ENCODE results near the gene BOK. TPM values are rescaled to one million over a fixed set of nuclear protein-coding genes. Genes with fewer than 3 reads are reported as not detected.

Gene BOK
- total and polyA plus RNA-seq, 2 of the 13 experiments (the other 11 are each of a cell fraction or from before 2014, with no cell fraction given) = 35.5 to 39.2 TPM

DNA sequence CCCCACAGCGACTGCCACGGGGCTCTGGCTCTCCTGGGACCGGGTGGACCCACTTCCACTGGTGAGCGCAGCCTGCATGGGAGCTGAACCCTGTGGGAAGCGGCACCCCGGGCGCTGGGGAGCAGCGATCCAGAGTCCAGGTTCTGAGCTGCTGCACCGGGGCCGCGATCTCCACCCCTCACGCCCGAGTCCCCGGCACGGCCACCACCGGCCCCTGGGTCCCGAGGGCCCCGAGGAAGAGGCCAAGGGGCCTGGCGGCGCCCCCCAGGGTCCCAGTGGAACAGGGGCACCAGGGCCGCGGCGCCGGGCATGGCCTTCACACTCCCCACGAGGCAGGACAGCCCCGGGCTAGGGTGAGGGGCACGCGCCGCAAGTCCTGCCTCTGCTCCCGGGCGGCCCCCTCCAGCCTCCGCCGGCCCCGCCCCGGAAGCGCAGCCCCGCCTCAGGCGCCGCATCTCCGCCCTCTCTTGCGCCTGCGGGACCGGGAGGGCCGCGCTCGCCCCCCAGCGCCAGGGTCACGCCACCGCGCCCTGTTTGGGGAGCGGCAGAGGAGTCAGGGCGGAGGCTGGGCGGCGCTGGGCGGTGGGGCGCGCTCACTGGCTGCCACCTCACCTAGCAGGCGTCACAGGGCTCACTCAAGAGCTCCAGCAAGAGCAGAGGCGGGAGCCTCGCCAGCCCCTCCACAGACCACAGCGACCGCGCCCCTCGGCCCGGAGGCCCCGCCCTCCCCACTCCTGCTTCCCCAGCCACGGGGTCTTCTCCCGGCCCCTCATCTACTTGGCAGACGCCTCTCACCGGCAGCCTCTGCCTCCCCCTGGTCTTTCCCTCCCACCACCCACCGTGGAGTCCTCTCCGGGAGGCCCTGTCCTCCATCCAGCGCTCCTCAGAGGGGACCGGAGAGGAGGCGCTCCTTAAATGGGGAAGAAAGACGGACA is 51.6 kb downstream of the BOK start (continued):
- TF ChIP-seq, protein P1, sequence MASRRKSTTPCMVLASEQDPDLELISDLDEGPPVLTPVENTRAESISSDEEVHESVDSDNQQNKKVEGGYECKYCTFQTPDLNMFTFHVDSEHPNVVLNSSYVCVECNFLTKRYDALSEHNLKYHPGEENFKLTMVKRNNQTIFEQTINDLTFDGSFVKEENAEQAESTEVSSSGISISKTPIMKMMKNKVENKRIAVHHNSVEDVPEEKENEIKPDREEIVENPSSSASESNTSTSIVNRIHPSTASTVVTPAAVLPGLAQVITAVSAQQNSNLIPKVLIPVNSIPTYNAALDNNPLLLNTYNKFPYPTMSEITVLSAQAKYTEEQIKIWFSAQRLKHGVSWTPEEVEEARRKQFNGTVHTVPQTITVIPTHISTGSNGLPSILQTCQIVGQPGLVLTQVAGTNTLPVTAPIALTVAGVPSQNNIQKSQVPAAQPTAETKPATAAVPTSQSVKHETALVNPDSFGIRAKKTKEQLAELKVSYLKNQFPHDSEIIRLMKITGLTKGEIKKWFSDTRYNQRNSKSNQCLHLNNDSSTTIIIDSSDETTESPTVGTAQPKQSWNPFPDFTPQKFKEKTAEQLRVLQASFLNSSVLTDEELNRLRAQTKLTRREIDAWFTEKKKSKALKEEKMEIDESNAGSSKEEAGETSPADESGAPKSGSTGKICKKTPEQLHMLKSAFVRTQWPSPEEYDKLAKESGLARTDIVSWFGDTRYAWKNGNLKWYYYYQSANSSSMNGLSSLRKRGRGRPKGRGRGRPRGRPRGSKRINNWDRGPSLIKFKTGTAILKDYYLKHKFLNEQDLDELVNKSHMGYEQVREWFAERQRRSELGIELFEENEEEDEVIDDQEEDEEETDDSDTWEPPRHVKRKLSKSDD (CRISPR knock-in tag; IDR thresholded peaks at IDR 0.05; ENCODE audit: low read depth) = no peak
- TF ChIP-seq HOXA5 (CRISPR knock-in tag; IDR thresholded peaks at IDR 0.05) (peak; percentile 83), CBX2 (IDR thresholded peaks at IDR 0.05; ENCODE audit: low read depth, low read length) (no peak), CBX2 (CRISPR knock-in tag; IDR thresholded peaks at IDR 0.05; ENCODE audit: low read depth) (no peak), ZMYM4 (CRISPR knock-in tag; IDR thresholded peaks at IDR 0.05) (peak; percentile 91), MEF2D (CRISPR knock-in tag; IDR thresholded peaks at IDR 0.05) (no peak), ZFP90 (CRISPR knock-in tag; IDR thresholded peaks at IDR 0.05; ENCODE audit: borderline replicate concordance) (peak; percentile 73; the same call in 1 of the 2 replicates), ZNF235 (CRISPR knock-in tag; IDR thresholded peaks at IDR 0.05; ENCODE audit: borderline replicate concordance) (peak; percentile 56; the same call in 1 of the 2 replicates), KDM2A (CRISPR knock-in tag; IDR thresholded peaks at IDR 0.05; ENCODE audit: borderline replicate concordance, low read depth) (peak; percentile 92), ZNF530 (CRISPR knock-in tag; IDR thresholded peaks at IDR 0.05; ENCODE audit: low read depth) (no peak)
- TF ChIP-seq, protein P2, sequence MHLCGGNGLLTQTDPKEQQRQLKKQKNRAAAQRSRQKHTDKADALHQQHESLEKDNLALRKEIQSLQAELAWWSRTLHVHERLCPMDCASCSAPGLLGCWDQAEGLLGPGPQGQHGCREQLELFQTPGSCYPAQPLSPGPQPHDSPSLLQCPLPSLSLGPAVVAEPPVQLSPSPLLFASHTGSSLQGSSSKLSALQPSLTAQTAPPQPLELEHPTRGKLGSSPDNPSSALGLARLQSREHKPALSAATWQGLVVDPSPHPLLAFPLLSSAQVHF (CRISPR knock-in tag; IDR thresholded peaks at IDR 0.05) = no peak; the same call in 1 of the 2 replicates
- TF ChIP-seq, protein P3, sequence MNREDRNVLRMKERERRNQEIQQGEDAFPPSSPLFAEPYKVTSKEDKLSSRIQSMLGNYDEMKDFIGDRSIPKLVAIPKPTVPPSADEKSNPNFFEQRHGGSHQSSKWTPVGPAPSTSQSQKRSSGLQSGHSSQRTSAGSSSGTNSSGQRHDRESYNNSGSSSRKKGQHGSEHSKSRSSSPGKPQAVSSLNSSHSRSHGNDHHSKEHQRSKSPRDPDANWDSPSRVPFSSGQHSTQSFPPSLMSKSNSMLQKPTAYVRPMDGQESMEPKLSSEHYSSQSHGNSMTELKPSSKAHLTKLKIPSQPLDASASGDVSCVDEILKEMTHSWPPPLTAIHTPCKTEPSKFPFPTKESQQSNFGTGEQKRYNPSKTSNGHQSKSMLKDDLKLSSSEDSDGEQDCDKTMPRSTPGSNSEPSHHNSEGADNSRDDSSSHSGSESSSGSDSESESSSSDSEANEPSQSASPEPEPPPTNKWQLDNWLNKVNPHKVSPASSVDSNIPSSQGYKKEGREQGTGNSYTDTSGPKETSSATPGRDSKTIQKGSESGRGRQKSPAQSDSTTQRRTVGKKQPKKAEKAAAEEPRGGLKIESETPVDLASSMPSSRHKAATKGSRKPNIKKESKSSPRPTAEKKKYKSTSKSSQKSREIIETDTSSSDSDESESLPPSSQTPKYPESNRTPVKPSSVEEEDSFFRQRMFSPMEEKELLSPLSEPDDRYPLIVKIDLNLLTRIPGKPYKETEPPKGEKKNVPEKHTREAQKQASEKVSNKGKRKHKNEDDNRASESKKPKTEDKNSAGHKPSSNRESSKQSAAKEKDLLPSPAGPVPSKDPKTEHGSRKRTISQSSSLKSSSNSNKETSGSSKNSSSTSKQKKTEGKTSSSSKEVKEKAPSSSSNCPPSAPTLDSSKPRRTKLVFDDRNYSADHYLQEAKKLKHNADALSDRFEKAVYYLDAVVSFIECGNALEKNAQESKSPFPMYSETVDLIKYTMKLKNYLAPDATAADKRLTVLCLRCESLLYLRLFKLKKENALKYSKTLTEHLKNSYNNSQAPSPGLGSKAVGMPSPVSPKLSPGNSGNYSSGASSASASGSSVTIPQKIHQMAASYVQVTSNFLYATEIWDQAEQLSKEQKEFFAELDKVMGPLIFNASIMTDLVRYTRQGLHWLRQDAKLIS (CRISPR knock-in tag; IDR thresholded peaks at IDR 0.05) = no peak
- TF ChIP-seq, protein P4, sequence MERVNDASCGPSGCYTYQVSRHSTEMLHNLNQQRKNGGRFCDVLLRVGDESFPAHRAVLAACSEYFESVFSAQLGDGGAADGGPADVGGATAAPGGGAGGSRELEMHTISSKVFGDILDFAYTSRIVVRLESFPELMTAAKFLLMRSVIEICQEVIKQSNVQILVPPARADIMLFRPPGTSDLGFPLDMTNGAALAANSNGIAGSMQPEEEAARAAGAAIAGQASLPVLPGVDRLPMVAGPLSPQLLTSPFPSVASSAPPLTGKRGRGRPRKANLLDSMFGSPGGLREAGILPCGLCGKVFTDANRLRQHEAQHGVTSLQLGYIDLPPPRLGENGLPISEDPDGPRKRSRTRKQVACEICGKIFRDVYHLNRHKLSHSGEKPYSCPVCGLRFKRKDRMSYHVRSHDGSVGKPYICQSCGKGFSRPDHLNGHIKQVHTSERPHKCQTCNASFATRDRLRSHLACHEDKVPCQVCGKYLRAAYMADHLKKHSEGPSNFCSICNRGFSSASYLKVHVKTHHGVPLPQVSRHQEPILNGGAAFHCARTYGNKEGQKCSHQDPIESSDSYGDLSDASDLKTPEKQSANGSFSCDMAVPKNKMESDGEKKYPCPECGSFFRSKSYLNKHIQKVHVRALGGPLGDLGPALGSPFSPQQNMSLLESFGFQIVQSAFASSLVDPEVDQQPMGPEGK (CRISPR knock-in tag; IDR thresholded peaks at IDR 0.05) = peak; percentile 94
- TF ChIP-seq, protein P5, sequence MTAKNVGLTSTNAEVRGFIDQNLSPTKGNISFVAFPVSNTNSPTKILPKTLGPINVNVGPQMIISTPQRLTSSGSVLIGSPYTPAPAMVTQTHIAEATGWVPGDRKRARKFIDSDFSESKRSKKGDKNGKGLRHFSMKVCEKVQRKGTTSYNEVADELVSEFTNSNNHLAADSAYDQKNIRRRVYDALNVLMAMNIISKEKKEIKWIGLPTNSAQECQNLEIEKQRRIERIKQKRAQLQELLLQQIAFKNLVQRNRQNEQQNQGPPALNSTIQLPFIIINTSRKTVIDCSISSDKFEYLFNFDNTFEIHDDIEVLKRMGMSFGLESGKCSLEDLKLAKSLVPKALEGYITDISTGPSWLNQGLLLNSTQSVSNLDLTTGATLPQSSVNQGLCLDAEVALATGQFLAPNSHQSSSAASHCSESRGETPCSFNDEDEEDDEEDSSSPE (CRISPR knock-in tag; IDR thresholded peaks at IDR 0.05) = peak; percentile 85
- TF ChIP-seq, protein P6, sequence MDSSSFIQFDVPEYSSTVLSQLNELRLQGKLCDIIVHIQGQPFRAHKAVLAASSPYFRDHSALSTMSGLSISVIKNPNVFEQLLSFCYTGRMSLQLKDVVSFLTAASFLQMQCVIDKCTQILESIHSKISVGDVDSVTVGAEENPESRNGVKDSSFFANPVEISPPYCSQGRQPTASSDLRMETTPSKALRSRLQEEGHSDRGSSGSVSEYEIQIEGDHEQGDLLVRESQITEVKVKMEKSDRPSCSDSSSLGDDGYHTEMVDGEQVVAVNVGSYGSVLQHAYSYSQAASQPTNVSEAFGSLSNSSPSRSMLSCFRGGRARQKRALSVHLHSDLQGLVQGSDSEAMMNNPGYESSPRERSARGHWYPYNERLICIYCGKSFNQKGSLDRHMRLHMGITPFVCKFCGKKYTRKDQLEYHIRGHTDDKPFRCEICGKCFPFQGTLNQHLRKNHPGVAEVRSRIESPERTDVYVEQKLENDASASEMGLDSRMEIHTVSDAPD (CRISPR knock-in tag; IDR thresholded peaks at IDR 0.05) = peak; percentile 47; the same call in 1 of the 2 replicates
